SK-N-MC (cell line): Measurements from ENCODE around the gene GUCA2A.

Experiments
- DNase-seq: peaks from one replicate; pipeline ENCODE4 v3.0.0-alpha.2; 2011; ENCODE audit warnings: low read depth, low spot score
- H3K27ac ChIP-seq: fragments of 200-600 bp; sonication (generic); 2 replicates; pipeline ENCODE4 v1.5.1; 2016; ENCODE audit warnings: mixed run types
- H3K36me3 ChIP-seq: fragments of 200-600 bp; sonication (generic); 2 replicates; pipeline ENCODE4 v1.6.1; 2017; ENCODE audit warnings: antibody characterized with exemption, low read length, mixed read lengths; ENCODE audit not compliant: insufficient read depth
- H3K4me3 ChIP-seq: fragments of 200-600 bp; sonication (generic); 2 replicates; pipeline ENCODE4 v1.5.1; 2016
- H3K9ac ChIP-seq: fragments of 200-600 bp; sonication (generic); 2 replicates; pipeline ENCODE4 v1.8.0; 2017; ENCODE audit warnings: mixed run types, mixed read lengths; ENCODE audit not compliant: insufficient read length
- H3K9me3 ChIP-seq: fragments of 200-600 bp; sonication (generic); 2 replicates; pipeline ENCODE4 v1.6.1; 2017; ENCODE audit warnings: low read depth, mild to moderate bottlenecking, antibody characterized with exemption, low read length, moderate library complexity, mixed read lengths
- EZH2 ChIP-seq: fragments of 200-600 bp; sonication (generic); IDR thresholded peaks from one replicate; pipeline ENCODE4 v1.6.1; 2017; ENCODE audit warnings: antibody characterized with exemption
- FOXP2 ChIP-seq: optimal IDR thresholded peaks from 2 replicates; pipeline ENCODE3; 2011; ENCODE audit warnings: mild to moderate bottlenecking, moderate library complexity; ENCODE audit not compliant: insufficient read depth; ENCODE audit errors: extremely low read length, control extremely low read depth
- POLR2AphosphoS5 ChIP-seq: IDR thresholded peaks from 2 replicates; pipeline ENCODE4 v1.6.1; 2012; ENCODE audit warnings: mild to moderate bottlenecking, low read depth, low read length, borderline replicate concordance

The GUCA2A gene

DNA sequence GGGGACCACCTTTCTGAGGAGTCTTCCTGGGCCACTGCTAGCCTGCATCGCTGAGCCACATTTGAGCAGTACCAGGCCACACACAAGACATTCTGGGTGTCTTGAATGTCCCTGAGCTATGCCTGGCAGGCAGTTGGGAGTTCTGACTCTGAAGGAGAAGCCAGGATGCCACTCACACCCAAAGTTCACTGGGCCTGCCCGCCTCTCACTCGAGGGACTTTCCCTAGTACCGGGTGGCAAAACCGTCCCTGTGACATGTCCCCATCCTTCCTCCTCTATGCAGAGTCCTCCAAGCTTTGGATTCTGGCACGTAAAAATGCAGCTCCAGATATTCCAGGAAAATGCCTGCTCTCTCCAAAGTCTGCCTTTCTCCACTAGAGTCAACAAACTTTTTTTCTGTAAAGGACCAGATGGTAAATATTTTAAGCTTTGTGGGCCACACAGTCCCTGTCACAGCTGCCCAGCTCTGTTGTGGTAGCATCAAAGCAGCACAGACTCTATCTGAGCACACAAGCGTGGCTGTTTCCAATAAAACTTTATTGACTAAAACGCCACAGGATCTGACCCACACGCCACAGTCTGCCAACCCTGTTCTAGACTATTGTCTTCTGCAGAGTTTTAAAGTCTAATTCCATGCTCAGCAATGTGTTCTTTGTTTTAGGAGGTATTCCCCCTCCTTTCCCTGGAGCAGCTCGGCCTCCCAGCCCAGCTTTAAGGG lies 30.6 kb downstream of the GUCA2A start:
- Histone ChIP-seq H3K9ac (no peak overlapping the region), H3K36me3 (no peaks in the 10 kb centered on the region), H3K27ac (no peak overlapping the region), H3K9me3 (no peaks in the 10 kb centered on the region), H3K4me3 (no peak overlapping the region)
- DNase-seq = no peak
- TF ChIP-seq POLR2AphosphoS5 (no peak), EZH2 (no peak), FOXP2 (no peak)

DNA sequence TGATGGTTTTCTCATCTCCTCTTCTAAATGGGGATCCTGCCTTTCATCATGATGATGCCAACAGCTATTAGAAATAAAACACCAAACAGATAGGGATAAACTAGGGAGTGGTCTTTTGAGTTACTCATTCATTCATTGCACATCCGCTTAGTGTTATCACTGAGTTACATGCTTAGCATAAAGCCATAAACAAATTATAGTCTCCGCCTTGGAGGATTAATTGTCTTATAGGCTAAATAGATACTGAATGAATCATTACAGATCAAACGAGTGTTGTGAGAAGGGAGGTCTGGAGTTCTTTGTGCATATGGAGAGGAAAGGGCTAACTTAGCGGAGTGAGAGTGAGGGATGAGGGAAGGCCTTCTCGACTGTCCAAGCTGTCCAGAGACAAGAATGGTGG lies 31.2 kb downstream of the GUCA2A start:
- no peak overlapping the region for H3K4me3 ChIP-seq
- no peaks in the 10 kb centered on the region for H3K9me3 ChIP-seq
- TF ChIP-seq EZH2 (no peak), FOXP2 (no peak), POLR2AphosphoS5 (no peak)
- no peak overlapping the region for H3K27ac ChIP-seq
- H3K36me3 ChIP-seq = no peaks in the 10 kb centered on the region
- DNase-seq = no peak
- H3K9ac ChIP-seq = no peak overlapping the region

- Histone ChIP-seq H3K4me3 (no peak overlapping the region), H3K36me3 (no peaks in the 10 kb centered on the region), H3K27ac (no peak overlapping the region), H3K9ac (no peak overlapping the region), H3K9me3 (no peaks in the 10 kb centered on the region)
- DNase-seq = no peak
- TF ChIP-seq FOXP2 = no peak
- TF ChIP-seq EZH2 = no peak
- TF ChIP-seq POLR2AphosphoS5 = no peak
Observed at GRCh38 chr1:42130061-42130660, 34.4 kb downstream of the GUCA2A start.

DNA sequence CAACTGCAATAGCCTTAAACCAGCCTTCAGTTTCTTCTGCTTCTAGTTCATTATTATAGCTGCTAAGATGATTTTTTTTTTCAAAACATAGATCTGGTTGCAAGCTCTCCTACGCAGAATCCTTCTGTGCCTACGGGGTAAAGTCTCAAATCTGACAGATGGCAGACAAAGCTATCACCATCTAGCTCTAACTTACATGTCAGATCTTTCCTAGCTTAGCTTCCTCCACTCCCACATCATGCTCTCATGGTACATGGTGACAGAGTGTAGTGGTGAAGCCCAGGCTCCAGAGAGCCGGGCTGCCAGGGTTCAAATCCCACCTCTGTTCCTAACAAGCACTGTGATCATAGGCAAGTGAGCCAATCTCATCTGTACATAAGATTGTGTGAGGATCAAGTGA lies 35.6 kb downstream of the GUCA2A start:
- no peak for DNase-seq
- no peaks in the 10 kb centered on the region for H3K36me3 ChIP-seq

DNA sequence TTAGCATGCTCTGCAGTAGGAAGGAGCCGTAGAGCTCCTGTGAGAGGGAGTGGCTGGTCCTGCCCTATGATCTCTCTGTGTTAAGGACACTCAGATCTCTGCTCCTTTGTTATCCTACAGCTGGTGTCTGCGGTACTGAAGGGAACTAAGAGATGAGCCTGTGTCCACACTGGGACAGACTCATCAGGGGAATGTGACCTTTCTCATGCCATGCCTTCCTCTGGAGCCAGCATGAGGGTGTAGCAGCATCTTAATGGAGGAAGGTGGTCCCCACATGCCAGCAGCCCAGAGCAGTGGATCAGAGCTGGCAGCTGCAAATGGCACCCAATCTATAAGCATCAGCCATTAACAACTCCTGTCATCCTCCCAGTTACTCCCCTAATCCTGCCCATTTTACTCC lies 36.0 kb downstream of the GUCA2A start:
- H3K9me3 ChIP-seq = no peaks in the 10 kb centered on the region
- no peak overlapping the region for H3K9ac ChIP-seq
- no peak overlapping the region for H3K4me3 ChIP-seq
- no peak overlapping the region for H3K27ac ChIP-seq
- H3K36me3 ChIP-seq = no peaks in the 10 kb centered on the region
- TF ChIP-seq EZH2 (no peak), POLR2AphosphoS5 (no peak), FOXP2 (no peak)
- no peak for DNase-seq

More for the DNA sequence above, 35.6 kb downstream of the GUCA2A start:
- H3K9me3 ChIP-seq = no peaks in the 10 kb centered on the region
- H3K27ac ChIP-seq = no peak overlapping the region
- TF ChIP-seq POLR2AphosphoS5 = no peak
- no peak for TF ChIP-seq FOXP2
- TF ChIP-seq EZH2 = no peak
- H3K4me3 ChIP-seq = no peak overlapping the region
- H3K9ac ChIP-seq = no peak overlapping the region

GRCh38 chr1:42127767-42128166 lies 36.8 kb downstream of the GUCA2A start:
- Histone ChIP-seq H3K36me3 (no peaks in the 10 kb centered on the region), H3K9ac (no peak overlapping the region), H3K9me3 (no peaks in the 10 kb centered on the region), H3K4me3 (no peak overlapping the region), H3K27ac (no peak overlapping the region)
- DNase-seq = no peak
- TF ChIP-seq EZH2 (no peak), POLR2AphosphoS5 (no peak), FOXP2 (no peak)

GRCh38 chr1:42125552-42125951 lies 39.0 kb downstream of the GUCA2A start:
- TF ChIP-seq POLR2AphosphoS5 (no peak), EZH2 (no peak), FOXP2 (no peak)
- Histone ChIP-seq H3K27ac (no peak overlapping the region), H3K9ac (no peak overlapping the region), H3K36me3 (no peaks in the 10 kb centered on the region), H3K9me3 (no peaks in the 10 kb centered on the region), H3K4me3 (no peak overlapping the region)
- DNase-seq = no peak

DNA sequence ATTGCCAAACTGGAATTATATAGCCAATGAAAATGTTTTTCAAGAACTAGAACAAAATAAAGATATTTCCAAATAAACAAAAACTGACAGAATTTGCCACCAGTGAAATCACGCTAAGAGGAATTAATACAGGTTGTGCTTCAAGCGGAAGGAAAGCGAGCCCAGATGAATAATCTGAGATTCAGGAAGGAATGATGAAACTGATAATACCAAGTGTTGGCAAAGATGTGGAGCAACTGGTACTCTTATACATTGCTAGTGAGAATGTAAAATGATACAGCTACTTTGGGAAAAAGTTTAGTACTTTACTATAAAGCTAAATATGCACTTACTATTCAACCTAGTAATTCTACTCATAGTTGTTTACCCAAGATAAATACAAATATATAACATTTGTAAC lies 42.1 kb downstream of the GUCA2A start:
- Histone ChIP-seq H3K4me3 (no peak overlapping the region), H3K9me3 (no peaks in the 10 kb centered on the region), H3K36me3 (no peaks in the 10 kb centered on the region), H3K27ac (no peak overlapping the region), H3K9ac (no peak overlapping the region)
- DNase-seq = no peak
- TF ChIP-seq POLR2AphosphoS5 (no peak), FOXP2 (no peak), EZH2 (no peak)

DNA sequence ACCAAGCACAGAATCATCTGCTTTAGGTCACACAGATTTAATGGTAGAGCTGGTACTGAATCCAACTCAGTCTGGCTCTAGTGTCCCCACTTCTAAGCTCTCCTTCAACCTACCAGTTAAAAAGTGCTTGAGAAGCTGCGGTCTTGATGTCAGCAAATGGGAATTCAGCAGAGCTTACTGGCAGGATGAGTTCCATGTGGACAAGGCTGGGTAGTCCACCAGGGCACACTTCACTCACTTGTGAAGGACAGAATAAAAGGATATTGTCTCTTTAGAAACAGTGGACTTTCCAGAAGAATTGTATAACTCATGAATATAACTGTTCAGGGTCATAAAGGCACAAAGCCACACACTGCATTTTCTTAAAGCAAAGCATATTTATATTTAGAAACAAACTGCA lies 46.4 kb downstream of the GUCA2A start:
- no peak for DNase-seq
- TF ChIP-seq POLR2AphosphoS5 (no peak), EZH2 (no peak), FOXP2 (no peak)
- Histone ChIP-seq H3K36me3 (no peaks in the 10 kb centered on the region), H3K9ac (no peak overlapping the region), H3K4me3 (no peak overlapping the region), H3K27ac (no peak overlapping the region), H3K9me3 (no peaks in the 10 kb centered on the region)
